NOMO-1 (cell line): ENCODE results near the gene H2AZ2.
"Not testable (repeated sequence)": the region's sequence is repeated elsewhere in the genome, so short reads cannot be mapped to it uniquely, and the experiment has no call there.

ENCODE experiments used
- DNase-seq, 2 experiments: peaks; one replicate each; lab custom pipeline; 2025; ENCODE audit not compliant: unreplicated experiment in 2 of 2; lab: John Stamatoyannopoulos, UW

H2AZ2 gene

DNA sequence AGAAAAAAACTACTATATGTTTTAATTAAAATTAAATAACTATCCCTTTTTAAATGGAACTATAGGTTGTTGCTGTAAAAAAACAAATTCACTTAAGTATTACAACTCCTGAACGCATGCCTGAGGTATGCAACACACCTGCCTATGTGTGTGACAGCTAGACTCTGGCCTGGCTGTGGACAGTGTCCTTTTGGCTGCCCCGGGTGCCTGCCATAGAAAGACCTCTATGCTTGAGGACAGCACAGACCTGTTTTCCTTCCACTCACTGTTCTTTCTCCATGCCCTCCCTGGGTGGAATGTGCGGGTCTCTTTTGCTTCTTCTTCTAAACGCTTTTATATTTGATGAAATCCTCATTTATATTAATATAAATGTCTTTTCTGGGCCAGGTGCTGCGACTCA, 57.9 kb downstream of the H2AZ2 start:
- DNase-seq = no peak

DNA sequence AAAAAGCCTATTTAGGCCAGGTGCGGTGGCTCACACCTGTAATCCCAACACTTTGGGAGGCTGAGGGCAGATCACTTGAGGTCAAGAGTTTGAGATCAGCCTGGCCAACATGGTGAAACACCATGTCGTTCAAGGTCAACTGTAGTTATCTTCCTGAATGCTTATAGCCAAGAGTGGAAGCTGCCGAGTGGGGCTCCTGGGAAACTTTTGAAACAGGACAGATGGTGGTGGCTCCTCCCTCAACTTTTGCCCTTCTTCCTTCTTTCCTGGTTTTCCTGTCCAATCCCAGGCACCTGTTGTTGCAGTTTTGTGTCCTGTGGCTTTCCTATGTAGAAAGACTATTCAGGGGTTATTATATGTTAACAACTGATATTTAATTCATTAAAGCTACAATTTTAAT, 60.1 kb downstream of the H2AZ2 start:
- DNase-seq = no peak

- DNase-seq = no peak
Observed at GRCh38 chr7:44787041-44787440, 60.8 kb downstream of the H2AZ2 start.

GRCh38 chr7:44785218-44785617, 62.7 kb downstream of the H2AZ2 start:
- not testable (repeated sequence) for DNase-seq

- no peak for DNase-seq
Observed at GRCh38 chr7:44784364-44784763, 63.5 kb downstream of the H2AZ2 start.

DNA sequence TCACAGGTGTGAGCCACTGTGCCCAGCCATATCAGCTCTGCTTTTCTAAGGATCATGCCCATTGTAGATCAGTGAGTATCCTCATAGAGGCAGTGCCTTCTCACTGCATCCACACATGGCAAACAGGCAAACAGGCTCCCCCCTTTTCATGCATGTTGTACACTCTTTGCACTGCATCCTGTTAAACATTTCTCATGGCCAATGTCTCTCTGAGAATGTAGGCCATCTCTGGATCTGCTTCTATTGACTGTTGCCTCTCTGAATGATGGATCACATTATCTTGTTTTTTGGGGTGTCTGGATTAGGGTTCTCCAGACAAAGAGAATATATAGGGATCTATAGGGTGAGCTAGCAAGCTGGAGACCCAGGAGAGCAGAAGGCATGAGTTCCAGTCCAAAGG, 64.5 kb downstream of the H2AZ2 start:
- no peak for DNase-seq

DNA sequence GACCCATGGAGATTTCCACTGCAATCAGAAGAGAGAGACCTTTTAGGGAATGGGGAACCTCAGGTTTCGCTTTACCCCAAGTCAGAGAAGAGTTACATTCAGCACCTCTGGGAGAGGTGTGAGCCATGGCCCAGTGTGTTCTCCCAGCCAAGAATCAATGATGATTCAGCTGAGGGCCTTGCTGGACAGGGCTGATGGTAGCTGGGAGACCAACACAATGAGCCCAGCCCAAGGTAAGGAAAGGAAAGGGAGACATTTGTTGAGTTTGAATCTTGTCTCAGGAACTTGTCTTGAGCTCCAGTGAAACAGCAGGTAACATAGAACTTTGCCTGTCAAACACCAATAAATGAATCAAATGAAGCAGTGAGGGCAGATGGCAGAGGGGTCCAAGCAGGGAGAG, 65.4 kb downstream of the H2AZ2 start:
- DNase-seq = no peak
